Endothelial cell of umbilical vein (primary cell): ENCODE results near the gene SORT1. TPM values are rescaled to one million over a fixed set of nuclear protein-coding genes. Genes with fewer than 3 reads are reported as not detected.

Experiments
- BruUV-seq: library from RNA; stranded (reverse); fragments of 400-500 nt; replicated peaks from 2 replicates; lab custom pipeline; 2021; lab: Mats Ljungman, UMichigan
- CTCF ChIA-PET: fragments of 300-600, 350-600 bp; sonication (Branson Sonifier 250); formaldehyde crosslinking; loops from one replicate; lab custom pipeline; 2021; ENCODE audit warnings: antibody characterized with exemption, inconsistent platforms; lab: Charles Lee
- POLR2A ChIA-PET: fragments of 300-600, 350-600 bp; sonication (Branson Sonifier 250); formaldehyde crosslinking; loops from one replicate; lab custom pipeline; 2021; ENCODE audit warnings: antibody characterized with exemption, inconsistent platforms; lab: Charles Lee
- DNase-seq: peaks from one replicate; pipeline ENCODE4 v3.0.0-alpha.2; 2011; ENCODE audit warnings: low read depth, low spot score
- FAIRE-seq: peaks from 2 replicates; lab custom pipeline; 2011; peaks lifted over from hg19 to GRCh38; lab: Jason Lieb, UNC
- H2AFZ ChIP-seq: 2 replicates; pipeline ENCODE4 v1.6.0; 2012; ENCODE audit warnings: low read depth, low read length, control low read depth, inconsistent platforms
- H3K27ac ChIP-seq: 2 replicates; pipeline ENCODE4 v1.5.1; 2011; ENCODE audit warnings: low read depth, mild to moderate bottlenecking, control low read depth, low read length, moderate library complexity; ENCODE audit not compliant: insufficient read depth
- H3K27me3 ChIP-seq, 2 experiments: 2 replicates each; pipeline versions ENCODE4 v1.6.0 to v1.6.1; 2011; ENCODE audit warnings: low read length in 2 of 2, mixed read lengths in 1 of 2; ENCODE audit not compliant: control insufficient read depth in 2 of 2, insufficient read depth in 2 of 2
- H3K36me3 ChIP-seq, 2 experiments: 2 replicates in 1 of 2; 3 replicates in 1 of 2; pipeline ENCODE4 v1.5.1; 2011; ENCODE audit warnings: low read length in 2 of 2, mild to moderate bottlenecking in 1 of 2, moderate library complexity in 1 of 2; ENCODE audit not compliant: control insufficient read depth in 2 of 2, insufficient read depth in 2 of 2; ENCODE audit errors: extremely low read depth in 1 of 2
- H3K4me1 ChIP-seq: 3 replicates; pipeline ENCODE4 v1.5.1; 2011; ENCODE audit warnings: mild to moderate bottlenecking, low read length; ENCODE audit not compliant: control insufficient read depth, insufficient read depth; ENCODE audit errors: extremely low read depth
- H3K4me2 ChIP-seq: 2 replicates; pipeline ENCODE4 v1.6.1; 2011; ENCODE audit warnings: low read length, control low read depth, mixed read lengths; ENCODE audit not compliant: insufficient read depth
- H3K4me3 ChIP-seq, 3 experiments: fragments of 200-600 bp in 1 of 3; sonication (generic), shearing (Covaris generic) in 1 of 3; replicated peaks in 1 of 3; 2 replicates each; pipeline ENCODE4 v1.5.1; 2011 to 2016; ENCODE audit warnings: control low read depth in 3 of 3, low read length in 3 of 3, mild to moderate bottlenecking in 2 of 3, inconsistent platforms in 1 of 3, low read depth in 1 of 3, moderate library complexity in 1 of 3; ENCODE audit not compliant: insufficient read depth in 1 of 3
- H3K79me2 ChIP-seq: 2 replicates; pipeline ENCODE4 v1.6.0; 2012; ENCODE audit warnings: low read length, inconsistent platforms; ENCODE audit not compliant: control insufficient read depth, insufficient read depth
- H3K9ac ChIP-seq: replicated peaks from 2 replicates; pipeline ENCODE3; 2011; ENCODE audit warnings: low read length, control low read depth; ENCODE audit not compliant: insufficient read depth; ENCODE audit errors: extremely low read depth
- H3K9me1 ChIP-seq: replicated peaks from 3 replicates; pipeline ENCODE4 v1.6.0; 2011; ENCODE audit warnings: mild to moderate bottlenecking, low read length; ENCODE audit not compliant: control insufficient read depth, insufficient read depth; ENCODE audit errors: extremely low read depth
- H3K9me3 ChIP-seq: replicated peaks from 2 replicates; pipeline ENCODE4 v1.5.1; 2012; ENCODE audit warnings: low read length, inconsistent platforms; ENCODE audit not compliant: control insufficient read depth, insufficient read depth
- H4K20me1 ChIP-seq: replicated peaks from 2 replicates; pipeline ENCODE3; 2011; ENCODE audit warnings: mild to moderate bottlenecking, low read length; ENCODE audit not compliant: control insufficient read depth, insufficient read depth; ENCODE audit errors: extremely low read depth
- CTCF ChIP-seq, 2 donors: IDR thresholded peaks; 1 replicate in 1 of 2; 2 replicates in 1 of 2; pipeline ENCODE4 v1.5.1; 2011; ENCODE audit warnings: low read length in 2 of 2, mild to moderate bottlenecking in 2 of 2, moderate library complexity in 2 of 2, control low read depth in 1 of 2, inconsistent platforms in 1 of 2, low read depth in 1 of 2; ENCODE audit not compliant: insufficient read depth in 1 of 2; ENCODE audit errors: extremely low read depth in 1 of 2
- EZH2 ChIP-seq: IDR thresholded peaks from 2 replicates; pipeline ENCODE4 v1.6.1; 2012; ENCODE audit warnings: borderline replicate concordance, low read depth, mild to moderate bottlenecking, moderate library complexity, low read length, inconsistent platforms; ENCODE audit not compliant: severe bottlenecking
- FOS ChIP-seq: IDR thresholded peaks from 2 replicates; pipeline ENCODE4 v1.6.1; 2011; ENCODE audit warnings: mild to moderate bottlenecking, low read length, moderate library complexity, borderline replicate concordance; ENCODE audit not compliant: insufficient read depth
- GATA2 ChIP-seq: IDR thresholded peaks from 2 replicates; pipeline ENCODE4 v1.7.0; 2011; ENCODE audit warnings: low read depth, mild to moderate bottlenecking, moderate library complexity, mixed read lengths, low read length; ENCODE audit not compliant: insufficient read length, insufficient read depth
- JUN ChIP-seq: IDR thresholded peaks from 2 replicates; pipeline ENCODE4 v1.6.1; 2011; ENCODE audit warnings: borderline replicate concordance, low read depth; ENCODE audit not compliant: insufficient read length, insufficient read depth
- MYC ChIP-seq: IDR thresholded peaks from one replicate; pipeline ENCODE4 v1.6.1; 2011; ENCODE audit warnings: mild to moderate bottlenecking, low read depth, low read length
- POLR2A ChIP-seq: IDR thresholded peaks from 2 replicates; pipeline ENCODE4 v1.6.1; 2012; ENCODE audit warnings: low read depth, mild to moderate bottlenecking, control low read depth, low read length
- POLR2AphosphoS5 ChIP-seq: IDR thresholded peaks from 2 replicates; pipeline ENCODE4 v1.6.1; 2012; ENCODE audit warnings: low read depth, mild to moderate bottlenecking, control low read depth, low read length, moderate library complexity; ENCODE audit not compliant: insufficient read depth
- dilution Hi-C: fragments of 300-500 bp; cut with MboI; formaldehyde crosslinking; loops from one replicate; pipeline ENCODE4 v1.15.0; 2019; ENCODE audit warnings: low sequenced_read_pairs; ENCODE audit not compliant: extremely low pct_ligation_motif_present
- intact Hi-C: fragments of 100-400 bp; cut with micrococcal nuclease; formaldehyde crosslinking; loops from one replicate; pipeline ENCODE4 v1.10.0; 2022
- polyA plus RNA-seq, 4 experiments: library from polyadenylated mRNA; depleted of rRNA in 3 of 4; stranded (reverse) in 3 of 4; unstranded in 1 of 4; fragments of >200 nt; gene quantifications; 2 replicates each; pipeline versions ENCODE4 v1.2.1 to v1.2.3, GENCODE V29; 2011 to 2012; ENCODE audit warnings: missing spikeins in 1 of 4
- total RNA-seq: library from RNA; stranded (reverse); gene quantifications from 2 replicates; pipeline ENCODE4 v1.2.3, GENCODE V29; 2021
- TF ChIP-seq, protein P1 (sequence below): IDR thresholded peaks from 2 replicates; pipeline ENCODE4 v1.6.1; 2011; ENCODE audit not compliant: insufficient read depth, insufficient read length

The SORT1 gene
- total and polyA plus RNA-seq, 2 donors (not counting 3 experiments of a cell fraction or from before 2014, with no cell fraction given): 6.8 to 17.8 TPM

DNA sequence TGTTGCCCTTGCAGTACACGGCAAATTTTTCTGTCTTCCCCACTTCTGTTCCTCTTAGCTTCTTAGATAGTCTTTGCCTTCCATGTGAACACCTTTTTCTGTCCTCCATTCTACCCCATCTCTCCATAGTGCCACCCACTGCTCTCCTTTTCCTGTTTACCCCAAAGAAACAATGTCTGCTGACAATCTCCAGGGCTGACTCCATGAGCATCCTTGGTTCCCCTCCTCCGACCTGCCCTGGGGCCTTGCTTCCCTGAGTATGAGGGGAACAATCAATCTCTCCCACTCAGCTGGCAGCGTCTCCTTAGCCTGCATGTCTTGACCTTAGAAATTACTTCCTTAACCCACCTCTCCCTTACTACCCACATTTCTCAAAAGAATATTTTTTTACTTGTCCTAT lies 78.6 kb downstream of the SORT1 start:
- H3K9ac ChIP-seq: no peak overlapping the region
- no TSS peak for BruUV-seq
- dilution Hi-C loops: no loop called here
- H3K9me3 ChIP-seq: no peaks in the 10 kb centered on the region
- H3K4me2 ChIP-seq: no peak overlapping the region
- H3K4me1 ChIP-seq: no peaks in the 10 kb centered on the region
- TF ChIP-seq JUN (no peak), GATA2 (no peak), EZH2 (no peak), POLR2A (no peak), MYC (no peak), CTCF (IDR thresholded peaks at IDR 0.05; ENCODE audit: extremely low read depth in 1 of 2, insufficient read depth in 1 of 2, low read depth in 1 of 2, low read length in 2 of 2) (no peak), POLR2AphosphoS5 (no peak), FOS (no peak)
- TF ChIP-seq, protein P1, sequence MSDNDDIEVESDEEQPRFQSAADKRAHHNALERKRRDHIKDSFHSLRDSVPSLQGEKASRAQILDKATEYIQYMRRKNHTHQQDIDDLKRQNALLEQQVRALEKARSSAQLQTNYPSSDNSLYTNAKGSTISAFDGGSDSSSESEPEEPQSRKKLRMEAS: no peak
- H3K27me3 ChIP-seq: no peaks in the 10 kb centered on the region
- no peaks in the 10 kb centered on the region for H4K20me1 ChIP-seq
- intact Hi-C loops: no loop called here
- DNase-seq (no peak), FAIRE-seq (no peak)
- no peak overlapping the region for H2AFZ ChIP-seq
- no peaks in the 10 kb centered on the region for H3K36me3 ChIP-seq
- H3K9me1 ChIP-seq: no peaks in the 10 kb centered on the region
- ChIA-PET CTCF (interaction anchor here (1.2 kb wide), 1 partner anchor 55 kb away, joined by 3 read pairs; no protein-coding TSS in a partner anchor), POLR2A (no interaction called here)
- H3K4me3 ChIP-seq: no peak overlapping the region
- no peaks in the 10 kb centered on the region for H3K79me2 ChIP-seq
- no peak overlapping the region for H3K27ac ChIP-seq
